ENCODE results near the gene HOXC5. TPM values are rescaled to one million over a fixed set of nuclear protein-coding genes. Genes with fewer than 3 reads are reported as not detected.
A peak's percentile ranks its signal among the peaks of the same experiment; 100 is the strongest.

The HOXC5 gene
- total and polyA plus RNA-seq, 2 donors (not counting 1 experiment from before 2014, with no cell fraction given) = not detected

DNA sequence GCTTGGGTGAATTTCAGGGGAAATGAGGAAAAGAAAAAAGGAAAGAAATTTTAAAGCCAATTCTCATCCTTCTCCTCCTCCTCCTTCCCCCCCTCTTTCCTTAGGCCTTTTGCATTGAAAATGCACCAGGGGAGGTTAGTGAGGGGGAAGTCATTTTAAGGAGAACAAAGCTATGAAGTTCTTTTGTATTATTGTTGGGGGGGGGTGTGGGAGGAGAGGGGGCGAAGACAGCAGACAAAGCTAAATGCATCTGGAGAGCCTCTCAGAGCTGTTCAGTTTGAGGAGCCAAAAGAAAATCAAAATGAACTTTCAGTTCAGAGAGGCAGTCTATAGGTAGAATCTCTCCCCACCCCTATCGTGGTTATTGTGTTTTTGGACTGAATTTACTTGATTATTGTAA lies 22.7 kb downstream of the HOXC5 start:
- Mint-ChIP-seq H3K4me1 (peaks cover 35% of the 10 kb centered on the region), H3K27me3 (peaks cover 52% of the 10 kb centered on the region), H3K9me3 (ENCODE audit: insufficient read depth) (no peaks in the 10 kb centered on the region), H3K4me3 (peak overlapping the region; percentile 26), H3K27ac (no peak overlapping the region)
- TF ChIP-seq CTCF (IDR thresholded peaks at IDR 0.05) = no peak
- TF ChIP-seq EZH2 (IDR thresholded peaks at IDR 0.05; ENCODE audit: borderline replicate concordance, insufficient read depth, low read depth, low read length, poor library complexity, severe bottlenecking) = no peak
- POLR2A ChIA-PET = no interaction called here
- CTCF ChIA-PET = interaction anchor here (0.6 to 1.6 kb wide), 3 partner anchors 9 to 159 kb away, joined by 3 to 6 read pairs (median 3); partner anchors contain the start of gene HOXC5
- peaks cover 29 to 34% of the 10 kb centered on the region in 2 donors for H3K4me1 ChIP-seq (ENCODE audit: control insufficient read depth in 2 of 2, insufficient read depth in 2 of 2, low read length in 2 of 2)
- no peaks in the 10 kb centered on the region for H3K36me3 ChIP-seq (replicated peaks in 1 of 2; ENCODE audit: control extremely low read depth in 1 of 2, control insufficient read depth in 1 of 2, extremely low read depth in 1 of 2, insufficient read depth in 2 of 2, low read length in 1 of 2)
- intact Hi-C loops (cut with micrococcal nuclease) = no loop called here
- no peak for DNase-seq
- no peak overlapping the region for H3K27ac ChIP-seq (ENCODE audit: low read length in 2 of 2)
- no peaks in the 10 kb centered on the region for H3K79me2 ChIP-seq (ENCODE audit: control insufficient read depth, insufficient read depth, low read length)
- H2AFZ ChIP-seq (ENCODE audit: insufficient read depth, low read depth, low read length, poor library complexity, severe bottlenecking) = no peak overlapping the region
- no CpG with 5 or more reads among the region's 2 CpGs for WGBS (ENCODE audit: insufficient coverage)
- ATAC-seq (ENCODE audit: low read depth) = no peak
- H4K20me1 ChIP-seq (ENCODE audit: control insufficient read depth, insufficient read depth, low read length, poor library complexity, severe bottlenecking) = no peaks in the 10 kb centered on the region
- H3K27me3 ChIP-seq (replicated peaks in 1 of 4; ENCODE audit: control extremely low read depth in 1 of 4, control insufficient read depth in 3 of 4, insufficient read depth in 4 of 4, low read length in 3 of 4) = peaks cover 0 to 66% (median 29%) of the 10 kb centered on the region in 4 experiments
- no peak overlapping the region for H3K9ac ChIP-seq (ENCODE audit: low read length)
- no peak overlapping the region for H3K4me3 ChIP-seq (ENCODE audit: control extremely low read depth in 1 of 5, extremely low read depth in 1 of 5, insufficient read depth in 1 of 5, low read depth in 2 of 5, low read length in 4 of 5)
- H3K4me2 ChIP-seq (replicated peaks; ENCODE audit: low read depth, low read length, poor library complexity, severe bottlenecking) = no peak overlapping the region
- peaks cover 0 to 34% (median 0%) of the 10 kb centered on the region in 3 donors for H3K9me3 ChIP-seq (ENCODE audit: control extremely low read depth in 1 of 3, control insufficient read depth in 2 of 3, insufficient read depth in 1 of 3, low read length in 2 of 3)

DNA sequence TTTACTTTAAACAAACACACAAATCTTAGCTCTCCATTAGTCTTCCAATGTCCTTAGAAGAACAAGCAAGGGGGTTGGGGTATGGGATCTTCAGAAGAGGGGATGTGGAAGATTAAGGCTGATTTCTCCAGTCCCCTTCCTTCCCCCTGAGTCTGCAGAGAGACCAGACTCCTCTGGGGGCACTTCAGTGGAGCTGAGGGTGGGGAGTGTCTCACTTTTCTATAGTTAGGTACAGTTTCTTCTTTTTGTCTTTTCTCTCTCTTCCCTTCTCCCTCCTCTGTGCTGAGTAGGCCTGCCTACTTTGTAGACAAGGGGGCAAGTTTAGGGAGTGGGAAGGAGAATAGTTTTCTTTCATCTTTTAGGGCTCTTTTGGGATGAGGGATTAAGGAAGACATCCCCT lies 23.3 kb downstream of the HOXC5 start:
- ATAC-seq (ENCODE audit: low read depth) = no peak
- Histone ChIP-seq H3K4me1 (ENCODE audit: control insufficient read depth in 2 of 2, insufficient read depth in 2 of 2, low read length in 2 of 2) (peaks cover 26 to 32% of the 10 kb centered on the region in 2 donors), H4K20me1 (ENCODE audit: control insufficient read depth, insufficient read depth, low read length, poor library complexity, severe bottlenecking) (no peaks in the 10 kb centered on the region), H2AFZ (ENCODE audit: insufficient read depth, low read depth, low read length, poor library complexity, severe bottlenecking) (no peak overlapping the region), H3K27ac (ENCODE audit: low read length in 2 of 2) (no peak overlapping the region), H3K4me3 (ENCODE audit: control extremely low read depth in 1 of 5, extremely low read depth in 1 of 5, insufficient read depth in 1 of 5, low read depth in 2 of 5, low read length in 4 of 5) (no peak overlapping the region), H3K9ac (ENCODE audit: low read length) (no peak overlapping the region), H3K9me3 (ENCODE audit: control extremely low read depth in 1 of 3, control insufficient read depth in 2 of 3, insufficient read depth in 1 of 3, low read length in 2 of 3) (peaks cover 0 to 31% (median 0%) of the 10 kb centered on the region in 3 donors), H3K4me2 (replicated peaks; ENCODE audit: low read depth, low read length, poor library complexity, severe bottlenecking) (no peak overlapping the region), H3K27me3 (replicated peaks in 1 of 4; ENCODE audit: control extremely low read depth in 1 of 4, control insufficient read depth in 3 of 4, insufficient read depth in 4 of 4, low read length in 3 of 4) (peaks cover 0 to 66% (median 29%) of the 10 kb centered on the region in 4 experiments), H3K36me3 (replicated peaks in 1 of 2; ENCODE audit: control extremely low read depth in 1 of 2, control insufficient read depth in 1 of 2, extremely low read depth in 1 of 2, insufficient read depth in 2 of 2, low read length in 1 of 2) (no peaks in the 10 kb centered on the region), H3K79me2 (ENCODE audit: control insufficient read depth, insufficient read depth, low read length) (no peaks in the 10 kb centered on the region)
- no peaks in the 10 kb centered on the region for H3K9me3 Mint-ChIP-seq (ENCODE audit: insufficient read depth)
- intact Hi-C loops (cut with micrococcal nuclease) = no loop called here
- no peak for TF ChIP-seq EZH2 (IDR thresholded peaks at IDR 0.05; ENCODE audit: borderline replicate concordance, insufficient read depth, low read depth, low read length, poor library complexity, severe bottlenecking)
- no peak for TF ChIP-seq CTCF (IDR thresholded peaks at IDR 0.05)
- H3K4me1 Mint-ChIP-seq = peaks cover 31% of the 10 kb centered on the region
- CTCF ChIA-PET = interaction anchor here (1.6 kb wide), 1 partner anchor 23 kb away, joined by 6 read pairs; the partner anchor contains the start of gene HOXC5
- no peak overlapping the region for H3K27ac Mint-ChIP-seq
- POLR2A ChIA-PET = no interaction called here
- DNase-seq = no peak
- peak overlapping the region; percentile 47 for H3K4me3 Mint-ChIP-seq
- peaks cover 52% of the 10 kb centered on the region for H3K27me3 Mint-ChIP-seq
